GM21447 (cell line): ENCODE data around the gene DCAF15.

Source experiments
- ATAC-seq: cut with Tn5 transposase; IDR thresholded peaks from one replicate; pipeline ENCODE4 v1.9.1; 2021; ENCODE audit not compliant: unreplicated experiment

The DCAF15 gene

GRCh38 chr19:13930402-13930801, 21.9 kb upstream of the DCAF15 start:
- ATAC-seq = no peak

GRCh38 chr19:13931391-13932148, 20.7 kb upstream of the DCAF15 start:
- no peak for ATAC-seq

- no peak for ATAC-seq
Measured at GRCh38 chr19:13932149-13932637, 20.1 kb upstream of the DCAF15 start.

- no peak for ATAC-seq
Measured at GRCh38 chr19:13932911-13933393, 19.4 kb upstream of the DCAF15 start.

GRCh38 chr19:13934785-13935109, 17.6 kb upstream of the DCAF15 start:
- no peak for ATAC-seq

GRCh38 chr19:13935765-13936510, 16.4 kb upstream of the DCAF15 start:
- no peak for ATAC-seq

GRCh38 chr19:13937479-13938300, 14.6 kb upstream of the DCAF15 start:
- ATAC-seq = no peak

GRCh38 chr19:13938301-13939064, 13.8 kb upstream of the DCAF15 start, which contains the start of gene PODNL1:
Gene PODNL1, minus strand, starts transcription at chr19:13938417. Its CDS starts 236 bp downstream, at chr19:13938181.
- no peak for ATAC-seq

GRCh38 chr19:13942023-13942684, 10.2 kb upstream of the DCAF15 start:
- ATAC-seq = no peak

- no peak for ATAC-seq
Measured at GRCh38 chr19:13946414-13946813, 5.9 kb upstream of the DCAF15 start.

GRCh38 chr19:13951043-13951442, 1.3 kb upstream of the DCAF15 start:
- ATAC-seq = no peak

- peak; percentile 12 for ATAC-seq
Measured at GRCh38 chr19:13951799-13952153, 533 bp upstream of the DCAF15 start.

GRCh38 chr19:13952931-13953531, 722 bp downstream of the DCAF15 start:
- ATAC-seq = no peak

- no peak for ATAC-seq
Measured at GRCh38 chr19:13954185-13954584, 1.9 kb downstream of the DCAF15 start.

- ATAC-seq = no peak
Measured at GRCh38 chr19:13955662-13956364, 3.5 kb downstream of the DCAF15 start.

GRCh38 chr19:13956365-13956744, 4.0 kb downstream of the DCAF15 start:
- no peak for ATAC-seq

- ATAC-seq = no peak
Measured at GRCh38 chr19:13957051-13957450, 4.7 kb downstream of the DCAF15 start.

GRCh38 chr19:13958043-13958442, 5.7 kb downstream of the DCAF15 start:
- no peak for ATAC-seq
